ENCODE data around the gene OR52E1.

GRCh38 chr11:5038341-5038740, 31.0 kb upstream of the OR52E1 start:
- TF ChIP-seq POLR2A (IDR thresholded peaks at IDR 0.05): no peak
- no peak for TF ChIP-seq CTCF (IDR thresholded peaks at IDR 0.05)
- no peak for TF ChIP-seq POLR2AphosphoS5 (IDR thresholded peaks at IDR 0.05)

All from upper lobe of left lung (tissue), 4 donors.